ENCODE data around the gene RNF144A. TPM values are rescaled to one million over a fixed set of nuclear protein-coding genes. Genes with fewer than 3 reads are reported as not detected.

Gene RNF144A
- total and polyA plus RNA-seq, 2 donors (not counting 3 experiments of a cell fraction or from before 2014, with no cell fraction given) = 9.7 to 28.8 TPM

GRCh38 chr2:7071154-7071553 lies 153.9 kb downstream of the RNF144A start:
- no peak overlapping the region for H2AFZ ChIP-seq (ENCODE audit: low read depth, low read length)
- DNase-seq (ENCODE audit: low read depth, low spot score) (no peak), FAIRE-seq (no peak)
- ChIA-PET POLR2A (no interaction called here), CTCF (no interaction called here)
- H4K20me1 ChIP-seq (replicated peaks; ENCODE audit: control insufficient read depth, extremely low read depth, insufficient read depth, low read length) = no peaks in the 10 kb centered on the region
- no peaks in the 10 kb centered on the region for H3K27me3 ChIP-seq (ENCODE audit: control insufficient read depth in 2 of 2, insufficient read depth in 2 of 2, low read length in 2 of 2)
- H3K9me1 ChIP-seq (replicated peaks; ENCODE audit: control insufficient read depth, extremely low read depth, insufficient read depth, low read length) = no peaks in the 10 kb centered on the region
- BruUV-seq (replicated peaks) = no TSS peak
- no peaks in the 10 kb centered on the region for H3K79me2 ChIP-seq (ENCODE audit: control insufficient read depth, insufficient read depth, low read length)
- no peak overlapping the region for H3K4me3 ChIP-seq (replicated peaks in 1 of 3; ENCODE audit: insufficient read depth in 1 of 3, low read depth in 1 of 3, low read length in 3 of 3)
- H3K4me2 ChIP-seq (ENCODE audit: insufficient read depth, low read length) = no peak overlapping the region
- no peak overlapping the region for H3K27ac ChIP-seq (ENCODE audit: insufficient read depth, low read depth, low read length)
- no peaks in the 10 kb centered on the region for H3K9me3 ChIP-seq (replicated peaks; ENCODE audit: control insufficient read depth, insufficient read depth, low read length)
- no peak overlapping the region for H3K9ac ChIP-seq (replicated peaks; ENCODE audit: extremely low read depth, insufficient read depth, low read length)
- dilution Hi-C loops (cut with MboI; ENCODE audit: extremely low pct_ligation_motif_present, low sequenced_read_pairs) = no loop called here
- intact Hi-C loops (cut with micrococcal nuclease) = no loop called here
- H3K36me3 ChIP-seq (ENCODE audit: control insufficient read depth in 2 of 2, extremely low read depth in 1 of 2, insufficient read depth in 2 of 2, low read length in 2 of 2) = no peaks in the 10 kb centered on the region
- H3K4me1 ChIP-seq (ENCODE audit: control insufficient read depth, extremely low read depth, insufficient read depth, low read length) = no peaks in the 10 kb centered on the region
- no peak for TF ChIP-seq EZH2 (IDR thresholded peaks at IDR 0.05; ENCODE audit: borderline replicate concordance, low read depth, low read length, severe bottlenecking)
- no peak for TF ChIP-seq JUN (IDR thresholded peaks at IDR 0.05; ENCODE audit: borderline replicate concordance, insufficient read depth, insufficient read length, low read depth)
- TF ChIP-seq POLR2A (IDR thresholded peaks at IDR 0.05; ENCODE audit: low read depth, low read length) = no peak
- no peak for TF ChIP-seq GATA2 (IDR thresholded peaks at IDR 0.05; ENCODE audit: insufficient read depth, insufficient read length, low read depth, low read length)
- TF ChIP-seq MYC (IDR thresholded peaks at IDR 0.05; ENCODE audit: low read depth, low read length) = no peak
- no peak for TF ChIP-seq CTCF (IDR thresholded peaks at IDR 0.05; ENCODE audit: extremely low read depth in 1 of 2, insufficient read depth in 1 of 2, low read depth in 1 of 2, low read length in 2 of 2)
- no peak for TF ChIP-seq FOS (IDR thresholded peaks at IDR 0.05; ENCODE audit: borderline replicate concordance, insufficient read depth, low read length)
- TF ChIP-seq MAX (IDR thresholded peaks at IDR 0.05; ENCODE audit: insufficient read depth, insufficient read length) = no peak
- no peak for TF ChIP-seq POLR2AphosphoS5 (IDR thresholded peaks at IDR 0.05; ENCODE audit: insufficient read depth, low read depth, low read length)

Data from endothelial cell of umbilical vein (primary cell).